WTC11 (cell line): ENCODE data around the gene RLN3. TPM values are rescaled to one million over a fixed set of nuclear protein-coding genes. Genes with fewer than 3 reads are reported as not detected.
A peak's percentile ranks its signal among the peaks of the same experiment; 100 is the strongest.

ENCODE experiments used
- CREM ChIP-seq: sonication (generic); formaldehyde crosslinking; IDR thresholded peaks from 2 replicates; pipeline ENCODE4 v1.8.1; 2022; ENCODE audit warnings: mild to moderate bottlenecking, missing genetic modification reagents, moderate library complexity
- E2F4 ChIP-seq: sonication (generic); formaldehyde crosslinking; IDR thresholded peaks from 2 replicates; pipeline ENCODE4 v1.8.1; 2022; ENCODE audit warnings: low read depth, mild to moderate bottlenecking, moderate library complexity, missing genetic modification reagents, borderline replicate concordance
- EMX1 ChIP-seq: fragments of 250-450 bp; sonication (Bioruptor Pico); IDR thresholded peaks from 2 replicates; pipeline ENCODE4 v1.8.0; 2021; ENCODE audit warnings: mild to moderate bottlenecking
- ESRRA ChIP-seq: sonication (generic); formaldehyde crosslinking; IDR thresholded peaks from 2 replicates; pipeline ENCODE4 v1.8.1; 2022; ENCODE audit warnings: mild to moderate bottlenecking, missing genetic modification reagents, borderline replicate concordance
- ETV6 ChIP-seq: sonication (generic); formaldehyde crosslinking; IDR thresholded peaks from 2 replicates; pipeline ENCODE4 v1.8.1; 2022; ENCODE audit warnings: mild to moderate bottlenecking, missing genetic modification reagents
- FOXK1 ChIP-seq: sonication (generic); formaldehyde crosslinking; IDR thresholded peaks from 2 replicates; pipeline ENCODE4 v1.8.0; 2022; ENCODE audit warnings: mild to moderate bottlenecking, moderate library complexity, missing genetic modification reagents
- FOXP1 ChIP-seq: sonication (generic); formaldehyde crosslinking; IDR thresholded peaks from 2 replicates; pipeline ENCODE4 v1.8.0; 2022; ENCODE audit warnings: missing genetic modification reagents, mild to moderate bottlenecking, moderate library complexity, borderline replicate concordance
- FOXP4 ChIP-seq: sonication (generic); formaldehyde crosslinking; IDR thresholded peaks from 2 replicates; pipeline ENCODE4 v1.8.0; 2022; ENCODE audit warnings: mild to moderate bottlenecking, missing genetic modification reagents
- KAT7 ChIP-seq: sonication (generic); formaldehyde crosslinking; IDR thresholded peaks from 2 replicates; pipeline ENCODE4 v1.8.1; 2023; ENCODE audit warnings: missing genetic modification reagents, mild to moderate bottlenecking, borderline replicate concordance
- NFYB ChIP-seq: sonication (generic); formaldehyde crosslinking; conservative IDR thresholded peaks from 2 replicates; pipeline ENCODE4 v1.8.0; 2022; ENCODE audit warnings: low read depth, missing genetic modification reagents
- RORB ChIP-seq: fragments of 250-450 bp; sonication (Bioruptor Pico); IDR thresholded peaks from 2 replicates; pipeline ENCODE4 v1.9.0; 2021; ENCODE audit warnings: mild to moderate bottlenecking
- SMAD3 ChIP-seq: sonication (generic); formaldehyde crosslinking; IDR thresholded peaks from 2 replicates; pipeline ENCODE4 v1.8.0; 2022; ENCODE audit warnings: missing genetic modification reagents, mild to moderate bottlenecking, borderline replicate concordance
- TEAD1 ChIP-seq: sonication (generic); formaldehyde crosslinking; IDR thresholded peaks from 2 replicates; pipeline ENCODE4 v1.8.0; 2022; ENCODE audit warnings: mild to moderate bottlenecking, missing genetic modification reagents
- ZBTB21 ChIP-seq: sonication (generic); formaldehyde crosslinking; IDR thresholded peaks from 2 replicates; pipeline ENCODE4 v1.8.1; 2023; ENCODE audit warnings: mild to moderate bottlenecking, missing genetic modification reagents, borderline replicate concordance
- ZMAT4 ChIP-seq: fragments of 250-450 bp; sonication (Bioruptor Pico); IDR thresholded peaks from 2 replicates; pipeline ENCODE4 v1.9.0; 2021; ENCODE audit warnings: mild to moderate bottlenecking
- ZNF219 ChIP-seq: sonication (generic); formaldehyde crosslinking; IDR thresholded peaks from 2 replicates; pipeline ENCODE4 v1.8.0; 2023; ENCODE audit warnings: missing genetic modification reagents, mild to moderate bottlenecking, borderline replicate concordance
- ZNF232 ChIP-seq: sonication (generic); formaldehyde crosslinking; IDR thresholded peaks from 2 replicates; pipeline ENCODE4 v1.8.0; 2022; ENCODE audit warnings: mild to moderate bottlenecking, missing genetic modification reagents
- ZNF263 ChIP-seq: sonication (generic); formaldehyde crosslinking; IDR thresholded peaks from 2 replicates; pipeline ENCODE4 v1.8.1; 2022; ENCODE audit warnings: low read depth, mild to moderate bottlenecking, moderate library complexity, missing genetic modification reagents
- ZNF281 ChIP-seq: sonication (generic); formaldehyde crosslinking; IDR thresholded peaks from 2 replicates; pipeline ENCODE4 v1.8.0; 2023; ENCODE audit warnings: mild to moderate bottlenecking, missing genetic modification reagents
- ZNF416 ChIP-seq: fragments of 250-450 bp; sonication (Bioruptor Pico); IDR thresholded peaks from 2 replicates; pipeline ENCODE4 v1.9.0; 2021; ENCODE audit warnings: mild to moderate bottlenecking, inconsistent platforms
- ZNF423 ChIP-seq: fragments of 250-450 bp; sonication (Bioruptor Pico); IDR thresholded peaks from 2 replicates; pipeline ENCODE4 v2.1.2; 2022; ENCODE audit warnings: mild to moderate bottlenecking, moderate library complexity
- ZNF671 ChIP-seq: fragments of 250-450 bp; sonication (Bioruptor Pico); IDR thresholded peaks from 2 replicates; pipeline ENCODE4 v1.8.0; 2021; ENCODE audit warnings: mild to moderate bottlenecking
- total RNA-seq: library from RNA; stranded (reverse); gene quantifications from 3 replicates; pipeline ENCODE4 v1.2.3, GENCODE V29; 2021
- TF ChIP-seq, protein P1 (sequence below): sonication (generic); formaldehyde crosslinking; IDR thresholded peaks from 2 replicates; pipeline ENCODE4 v1.8.1; 2022; ENCODE audit warnings: mild to moderate bottlenecking, moderate library complexity, missing genetic modification reagents
- TF ChIP-seq, protein P2 (sequence below): sonication (generic); formaldehyde crosslinking; IDR thresholded peaks from 2 replicates; pipeline ENCODE4 v1.8.0; 2022; ENCODE audit warnings: missing genetic modification reagents
- TF ChIP-seq, protein P3 (sequence below): sonication (generic); formaldehyde crosslinking; IDR thresholded peaks from 2 replicates; pipeline ENCODE4 v1.8.0; 2022; ENCODE audit warnings: mild to moderate bottlenecking, missing genetic modification reagents
- TF ChIP-seq, protein P4 (sequence below): sonication (generic); formaldehyde crosslinking; IDR thresholded peaks from 2 replicates; pipeline ENCODE4 v1.8.0; 2022; ENCODE audit warnings: mild to moderate bottlenecking, missing genetic modification reagents

RLN3 gene
- total RNA-seq, 1 experiment from 2014 or later: not detected

DNA sequence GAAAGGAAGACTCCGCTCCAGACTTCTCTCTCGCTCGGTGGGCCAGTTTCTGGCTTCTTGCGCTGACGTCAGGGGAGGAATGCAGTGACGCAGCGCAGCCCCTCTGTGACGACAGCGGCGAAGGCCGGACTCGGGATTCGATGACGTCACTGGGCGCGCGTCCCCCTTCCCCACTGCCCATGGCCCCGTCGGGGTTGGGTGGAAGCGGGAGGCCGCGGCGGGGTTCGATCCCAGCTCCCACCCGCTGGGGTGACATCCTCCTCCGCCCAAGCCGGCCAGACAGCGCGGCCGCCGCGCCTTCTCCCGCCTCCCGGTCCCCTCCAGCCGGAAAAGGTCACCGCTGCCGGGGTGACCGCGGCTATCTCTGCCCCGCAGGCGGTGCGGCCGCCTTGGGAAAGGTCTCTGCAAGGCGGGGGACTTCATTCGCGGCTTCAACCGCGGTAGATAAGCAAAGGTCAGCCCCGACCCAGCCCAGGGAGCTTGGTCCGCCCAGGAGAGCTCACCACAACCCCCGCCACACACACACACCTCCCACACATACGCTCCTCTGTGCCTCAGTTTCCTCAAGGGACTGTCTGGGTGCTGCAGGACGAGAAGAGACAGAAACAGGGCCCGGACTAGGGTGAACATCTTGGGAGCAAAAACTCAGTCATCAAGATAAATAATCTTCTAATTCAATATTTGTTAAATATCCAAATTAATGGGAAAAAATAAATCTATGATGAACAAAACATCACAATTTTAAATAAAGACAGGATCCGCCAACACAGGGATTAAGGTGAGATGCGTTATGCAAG is 21.0 kb upstream of the RLN3 start (continued):
- TF ChIP-seq, protein P1, sequence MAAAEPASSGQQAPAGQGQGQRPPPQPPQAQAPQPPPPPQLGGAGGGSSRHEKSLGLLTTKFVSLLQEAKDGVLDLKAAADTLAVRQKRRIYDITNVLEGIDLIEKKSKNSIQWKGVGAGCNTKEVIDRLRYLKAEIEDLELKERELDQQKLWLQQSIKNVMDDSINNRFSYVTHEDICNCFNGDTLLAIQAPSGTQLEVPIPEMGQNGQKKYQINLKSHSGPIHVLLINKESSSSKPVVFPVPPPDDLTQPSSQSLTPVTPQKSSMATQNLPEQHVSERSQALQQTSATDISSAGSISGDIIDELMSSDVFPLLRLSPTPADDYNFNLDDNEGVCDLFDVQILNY (CRISPR knock-in tag): no peak
- TF ChIP-seq FOXP1 (CRISPR knock-in tag) (peak; percentile 83; the same call in 1 of the 2 replicates), ZNF423 (CRISPR knock-in tag) (peak; percentile 64), E2F4 (CRISPR knock-in tag) (0 out of 2 replicates have a peak, but pooled peaks have one; percentile 14), ESRRA (CRISPR knock-in tag) (no peak), NFYB (CRISPR knock-in tag) (no peak), SMAD3 (CRISPR knock-in tag) (no peak), EMX1 (CRISPR knock-in tag) (no peak), ZNF232 (CRISPR knock-in tag) (no peak), ZMAT4 (no peak), TEAD1 (CRISPR knock-in tag) (peak; percentile 71; the same call in 1 of the 2 replicates), ZBTB21 (CRISPR knock-in tag) (peak; percentile 100), CREM (CRISPR knock-in tag) (peak; percentile 98), ZNF671 (no peak), RORB (peak; percentile 61), ZNF416 (CRISPR knock-in tag) (0 out of 2 replicates have a peak, but pooled peaks have one; percentile 2), ETV6 (CRISPR knock-in tag) (peak; percentile 94), FOXP4 (peak; percentile 69; the same call in 1 of the 2 replicates), ZNF219 (no peak), ZNF263 (CRISPR knock-in tag) (no peak), ZNF281 (CRISPR knock-in tag) (peak; percentile 47; the same call in 1 of the 2 replicates), FOXK1 (peak; percentile 78), KAT7 (CRISPR knock-in tag) (no peak)
- TF ChIP-seq, protein P2, sequence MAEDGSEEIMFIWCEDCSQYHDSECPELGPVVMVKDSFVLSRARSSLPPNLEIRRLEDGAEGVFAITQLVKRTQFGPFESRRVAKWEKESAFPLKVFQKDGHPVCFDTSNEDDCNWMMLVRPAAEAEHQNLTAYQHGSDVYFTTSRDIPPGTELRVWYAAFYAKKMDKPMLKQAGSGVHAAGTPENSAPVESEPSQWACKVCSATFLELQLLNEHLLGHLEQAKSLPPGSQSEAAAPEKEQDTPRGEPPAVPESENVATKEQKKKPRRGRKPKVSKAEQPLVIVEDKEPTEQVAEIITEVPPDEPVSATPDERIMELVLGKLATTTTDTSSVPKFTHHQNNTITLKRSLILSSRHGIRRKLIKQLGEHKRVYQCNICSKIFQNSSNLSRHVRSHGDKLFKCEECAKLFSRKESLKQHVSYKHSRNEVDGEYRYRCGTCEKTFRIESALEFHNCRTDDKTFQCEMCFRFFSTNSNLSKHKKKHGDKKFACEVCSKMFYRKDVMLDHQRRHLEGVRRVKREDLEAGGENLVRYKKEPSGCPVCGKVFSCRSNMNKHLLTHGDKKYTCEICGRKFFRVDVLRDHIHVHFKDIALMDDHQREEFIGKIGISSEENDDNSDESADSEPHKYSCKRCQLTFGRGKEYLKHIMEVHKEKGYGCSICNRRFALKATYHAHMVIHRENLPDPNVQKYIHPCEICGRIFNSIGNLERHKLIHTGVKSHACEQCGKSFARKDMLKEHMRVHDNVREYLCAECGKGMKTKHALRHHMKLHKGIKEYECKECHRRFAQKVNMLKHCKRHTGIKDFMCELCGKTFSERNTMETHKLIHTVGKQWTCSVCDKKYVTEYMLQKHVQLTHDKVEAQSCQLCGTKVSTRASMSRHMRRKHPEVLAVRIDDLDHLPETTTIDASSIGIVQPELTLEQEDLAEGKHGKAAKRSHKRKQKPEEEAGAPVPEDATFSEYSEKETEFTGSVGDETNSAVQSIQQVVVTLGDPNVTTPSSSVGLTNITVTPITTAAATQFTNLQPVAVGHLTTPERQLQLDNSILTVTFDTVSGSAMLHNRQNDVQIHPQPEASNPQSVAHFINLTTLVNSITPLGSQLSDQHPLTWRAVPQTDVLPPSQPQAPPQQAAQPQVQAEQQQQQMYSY (CRISPR knock-in tag): no peak
- TF ChIP-seq, protein P3, sequence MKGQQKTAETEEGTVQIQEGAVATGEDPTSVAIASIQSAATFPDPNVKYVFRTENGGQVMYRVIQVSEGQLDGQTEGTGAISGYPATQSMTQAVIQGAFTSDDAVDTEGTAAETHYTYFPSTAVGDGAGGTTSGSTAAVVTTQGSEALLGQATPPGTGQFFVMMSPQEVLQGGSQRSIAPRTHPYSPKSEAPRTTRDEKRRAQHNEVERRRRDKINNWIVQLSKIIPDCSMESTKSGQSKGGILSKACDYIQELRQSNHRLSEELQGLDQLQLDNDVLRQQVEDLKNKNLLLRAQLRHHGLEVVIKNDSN (CRISPR knock-in tag): 0 out of 2 replicates have a peak, but pooled peaks have one; percentile 6
- TF ChIP-seq, protein P4, sequence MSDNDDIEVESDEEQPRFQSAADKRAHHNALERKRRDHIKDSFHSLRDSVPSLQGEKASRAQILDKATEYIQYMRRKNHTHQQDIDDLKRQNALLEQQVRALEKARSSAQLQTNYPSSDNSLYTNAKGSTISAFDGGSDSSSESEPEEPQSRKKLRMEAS (CRISPR knock-in tag): peak; percentile 63; the same call in 1 of the 2 replicates
